HEK293T (cell line): ENCODE data around the gene ADIPOQ.

ENCODE experiments used
- ARNT ChIP-seq: fragments of 450-650 bp; IDR thresholded peaks from 2 replicates; pipeline ENCODE4 v1.6.1; 2017; ENCODE audit warnings: mild to moderate bottlenecking
- CTBP1 ChIP-seq: fragments of 450-650 bp; IDR thresholded peaks from 2 replicates; pipeline ENCODE4 v1.6.1; 2016; ENCODE audit warnings: borderline replicate concordance
- ELF4 ChIP-seq: fragments of 450-650 bp; IDR thresholded peaks from 2 replicates; pipeline ENCODE4 v1.6.1; 2017; ENCODE audit warnings: antibody characterized with exemption
- L3MBTL2 ChIP-seq: fragments of 450-650 bp; conservative IDR thresholded peaks from 2 replicates; pipeline ENCODE4 v1.6.1; 2016; ENCODE audit warnings: mild to moderate bottlenecking
- LEF1 ChIP-seq: fragments of 450-650 bp; IDR thresholded peaks from 2 replicates; pipeline ENCODE4 v1.6.1; 2017; ENCODE audit warnings: mild to moderate bottlenecking, borderline replicate concordance
- SP1 ChIP-seq: fragments of 450-650 bp; IDR thresholded peaks from 2 replicates; pipeline ENCODE4 v1.6.1; 2017
- ZNF384 ChIP-seq: fragments of 450-650 bp; IDR thresholded peaks from 2 replicates; pipeline ENCODE4 v1.6.1; 2016
- TF ChIP-seq, protein P1 (sequence below): fragments of 450-650 bp; IDR thresholded peaks from 2 replicates; pipeline ENCODE4 v1.6.1; 2016

DNA sequence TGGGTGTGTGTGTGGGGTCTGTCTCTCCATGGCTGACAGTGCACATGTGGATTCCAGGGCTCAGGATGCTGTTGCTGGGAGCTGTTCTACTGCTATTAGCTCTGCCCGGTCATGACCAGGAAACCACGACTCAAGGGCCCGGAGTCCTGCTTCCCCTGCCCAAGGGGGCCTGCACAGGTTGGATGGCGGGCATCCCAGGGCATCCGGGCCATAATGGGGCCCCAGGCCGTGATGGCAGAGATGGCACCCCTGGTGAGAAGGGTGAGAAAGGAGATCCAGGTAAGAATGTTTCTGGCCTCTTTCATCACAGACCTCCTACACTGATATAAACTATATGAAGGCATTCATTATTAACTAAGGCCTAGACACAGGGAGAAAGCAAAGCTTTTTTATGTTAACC, 10.5 kb downstream of the ADIPOQ start:
- no peak for TF ChIP-seq L3MBTL2
- no peak for TF ChIP-seq ZNF384
- TF ChIP-seq SP1, result no peak
- no peak for TF ChIP-seq ELF4
- no peak for TF ChIP-seq ARNT
- TF ChIP-seq, protein P1, sequence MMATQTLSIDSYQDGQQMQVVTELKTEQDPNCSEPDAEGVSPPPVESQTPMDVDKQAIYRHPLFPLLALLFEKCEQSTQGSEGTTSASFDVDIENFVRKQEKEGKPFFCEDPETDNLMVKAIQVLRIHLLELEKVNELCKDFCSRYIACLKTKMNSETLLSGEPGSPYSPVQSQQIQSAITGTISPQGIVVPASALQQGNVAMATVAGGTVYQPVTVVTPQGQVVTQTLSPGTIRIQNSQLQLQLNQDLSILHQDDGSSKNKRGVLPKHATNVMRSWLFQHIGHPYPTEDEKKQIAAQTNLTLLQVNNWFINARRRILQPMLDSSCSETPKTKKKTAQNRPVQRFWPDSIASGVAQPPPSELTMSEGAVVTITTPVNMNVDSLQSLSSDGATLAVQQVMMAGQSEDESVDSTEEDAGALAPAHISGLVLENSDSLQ, result no peak
- no peak for TF ChIP-seq CTBP1
- no peak for TF ChIP-seq LEF1
